ENCODE data around the gene TSPYL6. TPM values are rescaled to one million over a fixed set of nuclear protein-coding genes. Genes with fewer than 3 reads are reported as not detected.

Gene TSPYL6
- total RNA-seq, 1 experiment from 2014 or later, result not detected

DNA sequence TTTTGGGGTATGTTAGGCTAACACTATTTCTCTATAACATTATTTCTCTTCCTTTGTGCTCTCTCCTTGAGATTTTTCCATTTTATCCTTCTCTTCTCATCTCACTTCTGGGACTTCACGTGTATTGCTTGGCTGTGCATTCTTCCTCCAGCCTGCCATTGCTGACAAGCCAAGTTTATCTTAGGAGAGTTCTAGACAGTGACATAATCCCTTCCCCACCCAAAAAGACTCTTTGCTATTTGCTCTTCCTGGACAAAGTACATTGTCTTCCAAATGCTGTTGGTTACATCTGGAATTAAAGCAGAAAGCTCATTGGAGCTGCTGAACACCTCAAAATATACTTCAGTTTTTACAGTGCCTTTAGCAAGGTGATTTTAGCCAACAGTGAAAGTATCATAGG, 8.9 kb downstream of the TSPYL6 start:
- H3K27ac Mint-ChIP-seq (ENCODE audit: unreplicated experiment), result no peak overlapping the region
- no TSS peak for BruUV-seq (replicated peaks)

DNA sequence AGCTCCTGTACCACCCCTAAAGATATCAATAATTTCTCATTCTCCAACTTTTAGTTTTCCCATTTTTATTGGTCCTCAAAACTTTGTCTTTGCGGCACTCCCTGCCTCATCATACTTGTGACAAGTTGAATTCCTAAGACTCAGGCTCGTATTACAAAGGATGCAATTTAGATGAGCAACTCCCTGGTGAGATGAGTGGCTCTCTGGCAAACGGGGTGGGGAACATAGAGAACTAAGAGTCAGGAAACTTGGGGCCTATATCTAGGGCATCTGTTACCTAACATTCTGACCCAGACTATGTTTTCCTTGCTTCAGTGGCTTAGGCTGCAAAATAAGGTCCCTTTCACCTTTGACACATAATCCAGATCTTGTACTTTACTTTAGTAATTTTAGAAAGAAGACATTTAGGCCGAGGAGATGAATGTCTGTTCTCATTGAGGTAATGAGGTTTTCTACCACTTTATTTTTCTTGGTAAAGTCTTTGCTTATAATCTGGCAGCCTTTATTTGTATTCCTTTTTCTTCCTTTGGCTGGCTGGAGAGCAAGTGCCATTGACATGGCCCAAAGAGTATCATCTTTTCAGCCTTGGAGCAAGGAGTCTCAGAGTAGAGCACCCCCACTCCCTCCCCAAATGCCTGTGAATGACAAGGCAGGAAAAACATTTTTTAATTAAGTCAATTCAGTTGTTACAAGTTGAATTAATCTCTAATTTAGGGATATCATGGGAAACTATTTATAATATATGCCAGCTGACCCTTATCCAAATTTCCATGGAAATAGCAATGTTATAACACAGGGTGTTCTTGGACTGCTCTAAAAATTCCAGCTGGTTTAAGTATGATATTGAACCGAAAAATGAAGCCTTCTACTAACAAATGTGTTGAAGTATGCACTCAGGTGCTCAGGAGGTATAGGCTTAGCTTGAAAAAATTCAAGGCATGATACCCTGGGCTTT, 15.2 kb downstream of the TSPYL6 start:
- Mint-ChIP-seq H3K4me3 (ENCODE audit: low read depth, unreplicated experiment) (no peak overlapping the region), H3K4me1 (ENCODE audit: low read depth, unreplicated experiment) (no peaks in the 10 kb centered on the region), H3K9me3 (ENCODE audit: low read depth, unreplicated experiment) (peaks cover 5% of the 10 kb centered on the region), H3K27me3 (ENCODE audit: unreplicated experiment) (no peaks in the 10 kb centered on the region), H3K36me3 (ENCODE audit: insufficient read depth, unreplicated experiment) (no peaks in the 10 kb centered on the region), H3K27ac (ENCODE audit: unreplicated experiment) (no peak overlapping the region)
- no TSS peak for BruUV-seq (replicated peaks)
- no peak for DNase-seq
- intact Hi-C loops (cut with micrococcal nuclease; ENCODE audit: unreplicated experiment), result no loop called here
- TF ChIP-seq, protein P1, sequence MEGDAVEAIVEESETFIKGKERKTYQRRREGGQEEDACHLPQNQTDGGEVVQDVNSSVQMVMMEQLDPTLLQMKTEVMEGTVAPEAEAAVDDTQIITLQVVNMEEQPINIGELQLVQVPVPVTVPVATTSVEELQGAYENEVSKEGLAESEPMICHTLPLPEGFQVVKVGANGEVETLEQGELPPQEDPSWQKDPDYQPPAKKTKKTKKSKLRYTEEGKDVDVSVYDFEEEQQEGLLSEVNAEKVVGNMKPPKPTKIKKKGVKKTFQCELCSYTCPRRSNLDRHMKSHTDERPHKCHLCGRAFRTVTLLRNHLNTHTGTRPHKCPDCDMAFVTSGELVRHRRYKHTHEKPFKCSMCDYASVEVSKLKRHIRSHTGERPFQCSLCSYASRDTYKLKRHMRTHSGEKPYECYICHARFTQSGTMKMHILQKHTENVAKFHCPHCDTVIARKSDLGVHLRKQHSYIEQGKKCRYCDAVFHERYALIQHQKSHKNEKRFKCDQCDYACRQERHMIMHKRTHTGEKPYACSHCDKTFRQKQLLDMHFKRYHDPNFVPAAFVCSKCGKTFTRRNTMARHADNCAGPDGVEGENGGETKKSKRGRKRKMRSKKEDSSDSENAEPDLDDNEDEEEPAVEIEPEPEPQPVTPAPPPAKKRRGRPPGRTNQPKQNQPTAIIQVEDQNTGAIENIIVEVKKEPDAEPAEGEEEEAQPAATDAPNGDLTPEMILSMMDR (IDR thresholded peaks at IDR 0.05; ENCODE audit: unreplicated experiment), result no peak
- CTCF ChIA-PET, result no interaction called here

More for the DNA sequence above, 8.9 kb downstream of the TSPYL6 start:
- no peaks in the 10 kb centered on the region for H3K9me3 Mint-ChIP-seq (ENCODE audit: low read depth, unreplicated experiment)
- intact Hi-C loops (cut with micrococcal nuclease; ENCODE audit: unreplicated experiment), result no loop called here
- H3K4me3 Mint-ChIP-seq (ENCODE audit: low read depth, unreplicated experiment), result no peak overlapping the region
- no peaks in the 10 kb centered on the region for H3K27me3 Mint-ChIP-seq (ENCODE audit: unreplicated experiment)
- CTCF ChIA-PET, result no interaction called here
- no peaks in the 10 kb centered on the region for H3K4me1 Mint-ChIP-seq (ENCODE audit: low read depth, unreplicated experiment)
- no peaks in the 10 kb centered on the region for H3K36me3 Mint-ChIP-seq (ENCODE audit: insufficient read depth, unreplicated experiment)
- DNase-seq, result no peak
- TF ChIP-seq, protein P1 (IDR thresholded peaks at IDR 0.05; ENCODE audit: unreplicated experiment), result no peak

DNA sequence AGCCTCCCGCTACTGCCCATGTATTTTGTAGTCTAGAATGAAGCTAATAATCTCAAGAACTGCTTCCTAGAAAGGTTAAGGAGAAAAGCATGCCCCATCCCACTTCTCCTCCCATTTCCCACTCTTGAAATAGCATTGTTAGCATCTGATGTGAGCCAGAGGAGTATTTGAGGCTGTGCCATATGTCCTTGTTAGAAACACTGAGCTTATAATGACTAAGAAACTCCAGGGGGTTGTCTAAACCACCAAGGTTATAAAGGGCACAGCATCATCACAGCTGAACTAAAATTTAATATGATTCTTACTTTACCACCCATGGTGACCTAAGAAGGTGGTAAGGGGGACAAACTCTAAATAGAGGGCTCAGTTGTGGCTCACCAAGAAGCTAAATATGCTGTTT, 16.6 kb downstream of the TSPYL6 start:
- H3K9me3 Mint-ChIP-seq (ENCODE audit: low read depth, unreplicated experiment), result peaks cover 5% of the 10 kb centered on the region
- H3K4me3 Mint-ChIP-seq (ENCODE audit: low read depth, unreplicated experiment), result no peak overlapping the region
- CTCF ChIA-PET, result no interaction called here
- no peak overlapping the region for H3K27ac Mint-ChIP-seq (ENCODE audit: unreplicated experiment)
- no peaks in the 10 kb centered on the region for H3K4me1 Mint-ChIP-seq (ENCODE audit: low read depth, unreplicated experiment)
- no peak for DNase-seq
- intact Hi-C loops (cut with micrococcal nuclease; ENCODE audit: unreplicated experiment), result no loop called here
- no TSS peak for BruUV-seq (replicated peaks)
- no peaks in the 10 kb centered on the region for H3K27me3 Mint-ChIP-seq (ENCODE audit: unreplicated experiment)
- H3K36me3 Mint-ChIP-seq (ENCODE audit: insufficient read depth, unreplicated experiment), result no peaks in the 10 kb centered on the region
- TF ChIP-seq, protein P1 (IDR thresholded peaks at IDR 0.05; ENCODE audit: unreplicated experiment), result no peak

DNA sequence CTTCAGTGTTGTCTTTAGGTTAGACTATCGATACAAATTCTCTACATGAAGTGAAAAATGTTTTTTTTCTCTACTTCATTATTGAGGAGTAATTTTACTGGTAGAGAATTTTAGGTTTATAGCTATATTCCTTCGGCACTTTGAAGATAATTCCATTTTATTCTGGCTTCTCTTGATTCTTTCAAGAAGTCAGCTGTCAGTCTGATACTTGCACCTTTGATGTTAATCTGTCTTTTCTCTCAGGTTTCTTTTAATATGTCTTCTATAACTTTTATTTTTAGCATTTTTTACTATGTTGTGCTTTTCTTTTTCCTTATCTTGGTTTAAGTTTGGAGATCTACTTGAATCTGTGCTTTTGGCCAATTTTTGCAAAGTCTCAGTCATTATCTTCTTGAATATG, 18.6 kb downstream of the TSPYL6 start:
- Mint-ChIP-seq H3K4me1 (ENCODE audit: low read depth, unreplicated experiment) (no peaks in the 10 kb centered on the region), H3K27ac (ENCODE audit: unreplicated experiment) (no peak overlapping the region), H3K9me3 (ENCODE audit: low read depth, unreplicated experiment) (peaks cover 7% of the 10 kb centered on the region), H3K36me3 (ENCODE audit: insufficient read depth, unreplicated experiment) (no peaks in the 10 kb centered on the region), H3K4me3 (ENCODE audit: low read depth, unreplicated experiment) (no peak overlapping the region), H3K27me3 (ENCODE audit: unreplicated experiment) (no peaks in the 10 kb centered on the region)
- intact Hi-C loops (cut with micrococcal nuclease; ENCODE audit: unreplicated experiment), result no loop called here
- TF ChIP-seq, protein P1 (IDR thresholded peaks at IDR 0.05; ENCODE audit: unreplicated experiment), result no peak
- no TSS peak for BruUV-seq (replicated peaks)
- CTCF ChIA-PET, result no interaction called here
- no peak for DNase-seq
